ENCODE results near the gene ACTL9. TPM values are rescaled to one million over a fixed set of nuclear protein-coding genes. Genes with fewer than 3 reads are reported as not detected.

ACTL9 gene
- total and polyA plus RNA-seq, 2 experiments from 2014 or later = not detected

- no peaks in the 10 kb centered on the region for H3K9me2 ChIP-seq (ENCODE audit: insufficient read depth)
- no peaks in the 10 kb centered on the region for H3K36me3 ChIP-seq (ENCODE audit: insufficient read depth)
- H3K4me1 ChIP-seq (ENCODE audit: insufficient read depth) = no peaks in the 10 kb centered on the region
- Mint-ChIP-seq H3K36me3 (ENCODE audit: low read depth) (peaks cover 41% of the 10 kb centered on the region), H3K27me3 (ENCODE audit: insufficient read depth, low read depth, poor library complexity) (peaks cover 12% of the 10 kb centered on the region), H3K4me3 (no peak overlapping the region), H3K27ac (no peak overlapping the region), H3K4me1 (no peaks in the 10 kb centered on the region), H3K9me3 (peaks cover 94% of the 10 kb centered on the region)
- H3K27me3 ChIP-seq (ENCODE audit: insufficient read depth) = peaks cover 6% of the 10 kb centered on the region
- H4K20me1 ChIP-seq (replicated peaks; ENCODE audit: insufficient read depth) = no peaks in the 10 kb centered on the region
- no peak for ATAC-seq
- H2AFZ ChIP-seq = peak overlapping the region; percentile 95
- no peak overlapping the region for H3K27ac ChIP-seq (ENCODE audit: low read depth)
- peak; percentile 81 for DNase-seq (ENCODE audit: low spot score)
- H3F3A ChIP-seq (replicated peaks; ENCODE audit: low read depth) = no peaks in the 10 kb centered on the region
- no peaks in the 10 kb centered on the region for H3K79me2 ChIP-seq (replicated peaks; ENCODE audit: insufficient read depth)
- peak overlapping the region; percentile 26; the same call in 1 of the 2 replicates for H3K4me3 ChIP-seq
- TF ChIP-seq NANOG (IDR thresholded peaks at IDR 0.05; ENCODE audit: borderline replicate concordance) (no peak), CTCF (conservative IDR thresholded peaks at IDR 0.05; ENCODE audit: low read depth in 2 of 2) (peak; percentile 58 to 78)
- peak overlapping the region; percentile 48; the same call in 1 of the 2 replicates for H3K4me2 ChIP-seq
These were observed 743 bp downstream of the ACTL9 start for GRCh38 chr19:8697671-8698432.

- Histone ChIP-seq H3K27me3 (ENCODE audit: insufficient read depth) (peaks cover 6% of the 10 kb centered on the region), H3K4me3 (no peak overlapping the region), H2AFZ (no peak overlapping the region), H3K79me2 (replicated peaks; ENCODE audit: insufficient read depth) (no peaks in the 10 kb centered on the region), H3K4me1 (ENCODE audit: insufficient read depth) (no peaks in the 10 kb centered on the region), H3K27ac (ENCODE audit: low read depth) (no peak overlapping the region), H3K4me2 (no peak overlapping the region), H3F3A (replicated peaks; ENCODE audit: low read depth) (no peaks in the 10 kb centered on the region), H4K20me1 (replicated peaks; ENCODE audit: insufficient read depth) (no peaks in the 10 kb centered on the region), H3K9me2 (ENCODE audit: insufficient read depth) (no peaks in the 10 kb centered on the region), H3K36me3 (ENCODE audit: insufficient read depth) (no peaks in the 10 kb centered on the region)
- no peak for ATAC-seq
- Mint-ChIP-seq H3K4me1 (no peaks in the 10 kb centered on the region), H3K27me3 (ENCODE audit: insufficient read depth, low read depth, poor library complexity) (peaks cover 11% of the 10 kb centered on the region), H3K27ac (no peak overlapping the region), H3K9me3 (peaks cover 94% of the 10 kb centered on the region), H3K4me3 (no peak overlapping the region), H3K36me3 (ENCODE audit: low read depth) (peaks cover 45% of the 10 kb centered on the region)
- TF ChIP-seq ZNF331 (CRISPR knock-in tag; IDR thresholded peaks at IDR 0.05; ENCODE audit: low read depth) (no peak), REST (IDR thresholded peaks at IDR 0.05; ENCODE audit: unreplicated experiment) (no peak), EZH2phosphoT487 (IDR thresholded peaks at IDR 0.05; ENCODE audit: unreplicated experiment) (no peak), STAT1 (IDR thresholded peaks at IDR 0.05; ENCODE audit: unreplicated experiment) (no peak)
- DNase-seq (ENCODE audit: low spot score) = no peak
These were observed 1.6 kb downstream of the ACTL9 start for GRCh38 chr19:8696993-8697392.
